Endothelial cell of umbilical vein (primary cell): ENCODE data around the gene PPM1F. TPM values are rescaled to one million over a fixed set of nuclear protein-coding genes. Genes with fewer than 3 reads are reported as not detected.

ENCODE experiments used
- BruUV-seq: library from RNA; stranded (reverse); fragments of 400-500 nt; replicated peaks from 2 replicates; lab custom pipeline; 2021; lab: Mats Ljungman, UMichigan
- CTCF ChIA-PET: fragments of 300-600, 350-600 bp; sonication (Branson Sonifier 250); formaldehyde crosslinking; loops from one replicate; lab custom pipeline; 2021; ENCODE audit warnings: antibody characterized with exemption, inconsistent platforms; lab: Charles Lee
- POLR2A ChIA-PET: fragments of 300-600, 350-600 bp; sonication (Branson Sonifier 250); formaldehyde crosslinking; loops from one replicate; lab custom pipeline; 2021; ENCODE audit warnings: antibody characterized with exemption, inconsistent platforms; lab: Charles Lee
- DNase-seq: peaks from one replicate; pipeline ENCODE4 v3.0.0-alpha.2; 2011; ENCODE audit warnings: low read depth, low spot score
- FAIRE-seq: peaks from 2 replicates; lab custom pipeline; 2011; peaks lifted over from hg19 to GRCh38; lab: Jason Lieb, UNC
- H2AFZ ChIP-seq: 2 replicates; pipeline ENCODE4 v1.6.0; 2012; ENCODE audit warnings: low read depth, low read length, control low read depth, inconsistent platforms
- H3K27ac ChIP-seq: 2 replicates; pipeline ENCODE4 v1.5.1; 2011; ENCODE audit warnings: low read depth, mild to moderate bottlenecking, control low read depth, low read length, moderate library complexity; ENCODE audit not compliant: insufficient read depth
- H3K27me3 ChIP-seq, 2 experiments: 2 replicates each; pipeline versions ENCODE4 v1.6.0 to v1.6.1; 2011; ENCODE audit warnings: low read length in 2 of 2, mixed read lengths in 1 of 2; ENCODE audit not compliant: control insufficient read depth in 2 of 2, insufficient read depth in 2 of 2
- H3K36me3 ChIP-seq, 2 experiments: 2 replicates in 1 of 2; 3 replicates in 1 of 2; pipeline ENCODE4 v1.5.1; 2011; ENCODE audit warnings: low read length in 2 of 2, mild to moderate bottlenecking in 1 of 2, moderate library complexity in 1 of 2; ENCODE audit not compliant: control insufficient read depth in 2 of 2, insufficient read depth in 2 of 2; ENCODE audit errors: extremely low read depth in 1 of 2
- H3K4me1 ChIP-seq: 3 replicates; pipeline ENCODE4 v1.5.1; 2011; ENCODE audit warnings: mild to moderate bottlenecking, low read length; ENCODE audit not compliant: control insufficient read depth, insufficient read depth; ENCODE audit errors: extremely low read depth
- H3K4me2 ChIP-seq: 2 replicates; pipeline ENCODE4 v1.6.1; 2011; ENCODE audit warnings: low read length, control low read depth, mixed read lengths; ENCODE audit not compliant: insufficient read depth
- H3K4me3 ChIP-seq, 3 experiments: fragments of 200-600 bp in 1 of 3; sonication (generic), shearing (Covaris generic) in 1 of 3; replicated peaks in 1 of 3; 2 replicates each; pipeline ENCODE4 v1.5.1; 2011 to 2016; ENCODE audit warnings: control low read depth in 3 of 3, low read length in 3 of 3, mild to moderate bottlenecking in 2 of 3, inconsistent platforms in 1 of 3, low read depth in 1 of 3, moderate library complexity in 1 of 3; ENCODE audit not compliant: insufficient read depth in 1 of 3
- H3K79me2 ChIP-seq: 2 replicates; pipeline ENCODE4 v1.6.0; 2012; ENCODE audit warnings: low read length, inconsistent platforms; ENCODE audit not compliant: control insufficient read depth, insufficient read depth
- H3K9ac ChIP-seq: replicated peaks from 2 replicates; pipeline ENCODE3; 2011; ENCODE audit warnings: low read length, control low read depth; ENCODE audit not compliant: insufficient read depth; ENCODE audit errors: extremely low read depth
- H3K9me1 ChIP-seq: replicated peaks from 3 replicates; pipeline ENCODE4 v1.6.0; 2011; ENCODE audit warnings: mild to moderate bottlenecking, low read length; ENCODE audit not compliant: control insufficient read depth, insufficient read depth; ENCODE audit errors: extremely low read depth
- H3K9me3 ChIP-seq: replicated peaks from 2 replicates; pipeline ENCODE4 v1.5.1; 2012; ENCODE audit warnings: low read length, inconsistent platforms; ENCODE audit not compliant: control insufficient read depth, insufficient read depth
- H4K20me1 ChIP-seq: replicated peaks from 2 replicates; pipeline ENCODE3; 2011; ENCODE audit warnings: mild to moderate bottlenecking, low read length; ENCODE audit not compliant: control insufficient read depth, insufficient read depth; ENCODE audit errors: extremely low read depth
- EZH2 ChIP-seq: IDR thresholded peaks from 2 replicates; pipeline ENCODE4 v1.6.1; 2012; ENCODE audit warnings: borderline replicate concordance, low read depth, mild to moderate bottlenecking, moderate library complexity, low read length, inconsistent platforms; ENCODE audit not compliant: severe bottlenecking
- POLR2A ChIP-seq: IDR thresholded peaks from 2 replicates; pipeline ENCODE4 v1.6.1; 2012; ENCODE audit warnings: low read depth, mild to moderate bottlenecking, control low read depth, low read length
- POLR2AphosphoS5 ChIP-seq: IDR thresholded peaks from 2 replicates; pipeline ENCODE4 v1.6.1; 2012; ENCODE audit warnings: low read depth, mild to moderate bottlenecking, control low read depth, low read length, moderate library complexity; ENCODE audit not compliant: insufficient read depth
- dilution Hi-C: fragments of 300-500 bp; cut with MboI; formaldehyde crosslinking; loops from one replicate; pipeline ENCODE4 v1.15.0; 2019; ENCODE audit warnings: low sequenced_read_pairs; ENCODE audit not compliant: extremely low pct_ligation_motif_present
- intact Hi-C: fragments of 100-400 bp; cut with micrococcal nuclease; formaldehyde crosslinking; loops from one replicate; pipeline ENCODE4 v1.10.0; 2022
- polyA plus RNA-seq, 4 experiments: library from polyadenylated mRNA; depleted of rRNA in 3 of 4; stranded (reverse) in 3 of 4; unstranded in 1 of 4; fragments of >200 nt; gene quantifications; 2 replicates each; pipeline versions ENCODE4 v1.2.1 to v1.2.3, GENCODE V29; 2011 to 2012; ENCODE audit warnings: missing spikeins in 1 of 4
- total RNA-seq: library from RNA; stranded (reverse); gene quantifications from 2 replicates; pipeline ENCODE4 v1.2.3, GENCODE V29; 2021
- TF ChIP-seq, protein P1 (sequence below), 2 donors: IDR thresholded peaks; 1 replicate in 1 of 2; 2 replicates in 1 of 2; pipeline ENCODE4 v1.5.1; 2011; ENCODE audit warnings: low read length in 2 of 2, mild to moderate bottlenecking in 2 of 2, moderate library complexity in 2 of 2, control low read depth in 1 of 2, inconsistent platforms in 1 of 2, low read depth in 1 of 2; ENCODE audit not compliant: insufficient read depth in 1 of 2; ENCODE audit errors: extremely low read depth in 1 of 2
- TF ChIP-seq, protein P2 (sequence below): IDR thresholded peaks from 2 replicates; pipeline ENCODE4 v1.6.1; 2011; ENCODE audit not compliant: insufficient read depth, insufficient read length

The PPM1F gene
- total and polyA plus RNA-seq, 2 donors (not counting 3 experiments of a cell fraction or from before 2014, with no cell fraction given): 107 to 178 TPM

DNA sequence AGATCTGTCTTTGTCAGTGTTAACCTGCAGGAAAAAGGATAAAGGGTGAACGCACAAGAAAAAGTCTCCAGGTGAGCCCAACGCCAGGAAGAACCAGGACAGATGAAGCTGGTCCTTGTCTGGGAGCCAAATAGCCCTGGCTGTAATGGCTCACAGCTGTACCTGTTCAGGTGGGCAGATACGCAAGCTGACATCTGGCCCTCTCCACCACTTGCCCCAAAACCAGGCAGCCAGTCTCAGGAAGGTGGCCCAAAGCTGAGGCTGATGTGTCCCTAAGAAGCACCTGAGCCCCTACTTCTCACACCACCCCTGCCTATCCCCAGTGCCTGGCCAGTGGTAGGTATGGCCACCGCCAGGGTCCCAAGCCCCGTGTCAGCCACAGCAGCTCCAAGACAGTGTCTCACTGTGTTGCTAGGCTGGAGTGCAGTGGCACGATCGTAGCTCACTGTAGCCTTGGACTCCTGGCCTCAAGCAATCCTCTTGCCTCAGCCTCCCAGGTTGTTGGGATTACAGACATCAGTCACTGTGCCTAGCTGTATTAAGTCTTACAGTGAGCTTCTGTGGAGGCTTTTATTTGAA lies 15.1 kb upstream of the PPM1F start:
- TF ChIP-seq, protein P1, sequence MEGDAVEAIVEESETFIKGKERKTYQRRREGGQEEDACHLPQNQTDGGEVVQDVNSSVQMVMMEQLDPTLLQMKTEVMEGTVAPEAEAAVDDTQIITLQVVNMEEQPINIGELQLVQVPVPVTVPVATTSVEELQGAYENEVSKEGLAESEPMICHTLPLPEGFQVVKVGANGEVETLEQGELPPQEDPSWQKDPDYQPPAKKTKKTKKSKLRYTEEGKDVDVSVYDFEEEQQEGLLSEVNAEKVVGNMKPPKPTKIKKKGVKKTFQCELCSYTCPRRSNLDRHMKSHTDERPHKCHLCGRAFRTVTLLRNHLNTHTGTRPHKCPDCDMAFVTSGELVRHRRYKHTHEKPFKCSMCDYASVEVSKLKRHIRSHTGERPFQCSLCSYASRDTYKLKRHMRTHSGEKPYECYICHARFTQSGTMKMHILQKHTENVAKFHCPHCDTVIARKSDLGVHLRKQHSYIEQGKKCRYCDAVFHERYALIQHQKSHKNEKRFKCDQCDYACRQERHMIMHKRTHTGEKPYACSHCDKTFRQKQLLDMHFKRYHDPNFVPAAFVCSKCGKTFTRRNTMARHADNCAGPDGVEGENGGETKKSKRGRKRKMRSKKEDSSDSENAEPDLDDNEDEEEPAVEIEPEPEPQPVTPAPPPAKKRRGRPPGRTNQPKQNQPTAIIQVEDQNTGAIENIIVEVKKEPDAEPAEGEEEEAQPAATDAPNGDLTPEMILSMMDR (IDR thresholded peaks at IDR 0.05; ENCODE audit: extremely low read depth in 1 of 2, insufficient read depth in 1 of 2, low read depth in 1 of 2, low read length in 2 of 2): no peak
- TF ChIP-seq EZH2 (no peak), POLR2A (no peak), POLR2AphosphoS5 (no peak)
- TF ChIP-seq, protein P2, sequence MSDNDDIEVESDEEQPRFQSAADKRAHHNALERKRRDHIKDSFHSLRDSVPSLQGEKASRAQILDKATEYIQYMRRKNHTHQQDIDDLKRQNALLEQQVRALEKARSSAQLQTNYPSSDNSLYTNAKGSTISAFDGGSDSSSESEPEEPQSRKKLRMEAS: no peak
- CTCF ChIA-PET: interaction anchor here (1.2 to 2.6 kb wide), 2 partner anchors 15 to 30 kb away, joined by 4 to 9 read pairs; partner anchors contain the start of gene PPM1F
- FAIRE-seq: no peak

More for the DNA sequence above, 15.1 kb upstream of the PPM1F start:
- H3K79me2 ChIP-seq: no peaks in the 10 kb centered on the region
- H3K4me2 ChIP-seq: no peak overlapping the region
- POLR2A ChIA-PET: interaction anchor here (0.6 kb wide), 1 partner anchor 396 kb away, joined by 5 read pairs; no protein-coding TSS in a partner anchor
- H3K9me1 ChIP-seq: no peaks in the 10 kb centered on the region
- BruUV-seq: no TSS peak
- H3K4me1 ChIP-seq: no peaks in the 10 kb centered on the region
- H3K9me3 ChIP-seq: no peaks in the 10 kb centered on the region
- no peak overlapping the region for H2AFZ ChIP-seq
- intact Hi-C loops (no loop called here), dilution Hi-C loops (no loop called here)
- H3K4me3 ChIP-seq: no peak overlapping the region
- no peaks in the 10 kb centered on the region for H4K20me1 ChIP-seq
- no peak overlapping the region for H3K27ac ChIP-seq
- H3K36me3 ChIP-seq: peaks cover 34 to 56% of the 10 kb centered on the region in 2 experiments
- H3K27me3 ChIP-seq: no peaks in the 10 kb centered on the region
- DNase-seq: no peak
- no peak overlapping the region for H3K9ac ChIP-seq
